T-helper 2 cell treated with Interferon-gamma antibody and Interleukin-4, amounts not matched to agents 5 μg/mL and 100 μg/mL, for 36 hours (primary cell): ENCODE data around the gene OR4D1.
A peak's percentile ranks its signal among the peaks of the same experiment; 100 is the strongest.
"Not testable (repeated sequence)": the region's sequence is repeated elsewhere in the genome, so short reads cannot be mapped to it uniquely, and the experiment has no call there.

Experiments used
- DNase-seq: peaks from one replicate; pipeline ENCODE4 v3.0.0; 2021; ENCODE audit warnings: low spot score
- H3K27ac Mint-ChIP-seq: one replicate; pipeline ENCODE4 v1.8.0; 2021; ENCODE audit warnings: mild to moderate bottlenecking, mixed read lengths
- H3K27me3 Mint-ChIP-seq: one replicate; pipeline ENCODE4 v1.8.0; 2021; ENCODE audit warnings: low read depth, mixed read lengths
- H3K36me3 Mint-ChIP-seq: one replicate; pipeline ENCODE4 v1.8.0; 2021; ENCODE audit warnings: low read depth, mixed read lengths
- H3K4me1 Mint-ChIP-seq: one replicate; pipeline ENCODE4 v1.8.0; 2021; ENCODE audit warnings: low read depth, mixed read lengths
- H3K4me3 Mint-ChIP-seq: one replicate; pipeline ENCODE4 v1.8.0; 2022; ENCODE audit warnings: mild to moderate bottlenecking, moderate library complexity, mixed read lengths
- H3K9me3 Mint-ChIP-seq: one replicate; pipeline ENCODE4 v1.8.0; 2021; ENCODE audit warnings: mixed read lengths

Gene OR4D1

DNA sequence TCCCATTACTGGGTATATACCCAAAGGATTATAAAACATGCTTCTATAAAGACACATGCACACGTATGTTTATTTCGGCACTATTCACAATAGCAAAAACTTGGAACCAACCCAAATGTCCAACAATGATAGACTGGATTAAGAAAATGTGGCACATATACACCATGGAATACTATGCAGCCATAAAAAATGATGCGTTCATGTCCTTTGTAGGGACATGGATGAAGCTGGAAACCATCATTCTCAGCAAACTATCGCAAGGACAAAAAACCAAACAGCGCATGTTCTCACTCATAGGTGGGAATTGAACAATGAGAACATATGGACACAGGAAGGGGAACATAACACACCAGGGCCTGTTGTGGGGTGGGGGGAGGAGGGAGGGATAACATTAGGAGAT lies 15.5 kb upstream of the OR4D1 start:
- H3K9me3 Mint-ChIP-seq, H3K27ac Mint-ChIP-seq, H3K4me1 Mint-ChIP-seq, H3K4me3 Mint-ChIP-seq, H3K36me3 Mint-ChIP-seq, DNase-seq: not testable (repeated sequence)
- H3K27me3 Mint-ChIP-seq, result peaks cover 43% of the 10 kb centered on the region

- DNase-seq, result no peak
- H3K27me3 Mint-ChIP-seq, result peaks cover 53% of the 10 kb centered on the region
- H3K4me1 Mint-ChIP-seq, result no peaks in the 10 kb centered on the region
- no peak overlapping the region for H3K4me3 Mint-ChIP-seq
- no peaks in the 10 kb centered on the region for H3K36me3 Mint-ChIP-seq
- no peak overlapping the region for H3K27ac Mint-ChIP-seq
- peaks cover 4% of the 10 kb centered on the region for H3K9me3 Mint-ChIP-seq
These were observed 11.4 kb upstream of the OR4D1 start for GRCh38 chr17:58136669-58137279.

DNA sequence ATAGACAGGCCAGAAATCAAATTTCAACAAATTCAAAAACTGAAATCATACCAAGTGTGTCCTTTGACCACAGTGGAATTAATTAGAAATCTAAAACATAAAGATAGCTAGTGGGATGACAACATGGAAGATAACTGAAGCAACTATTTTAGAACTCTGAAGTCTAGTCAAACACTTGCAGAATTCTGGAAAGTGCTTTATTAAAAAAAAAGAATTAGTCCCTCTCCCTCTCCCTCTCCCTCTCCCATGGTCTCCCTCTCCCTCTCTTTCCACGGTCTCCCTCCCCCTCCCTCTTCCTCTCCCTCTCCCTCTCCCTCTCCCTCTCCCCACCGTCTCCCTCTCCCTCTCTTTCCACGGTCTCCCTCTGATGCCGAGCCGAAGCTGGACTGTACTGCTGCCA lies 6.7 kb upstream of the OR4D1 start:
- peaks cover 35% of the 10 kb centered on the region for H3K9me3 Mint-ChIP-seq
- peaks cover 5% of the 10 kb centered on the region for H3K4me1 Mint-ChIP-seq
- no peak for DNase-seq
- peaks cover 59% of the 10 kb centered on the region for H3K27me3 Mint-ChIP-seq
- no peak overlapping the region for H3K4me3 Mint-ChIP-seq
- peaks cover 7% of the 10 kb centered on the region for H3K36me3 Mint-ChIP-seq
- no peak overlapping the region for H3K27ac Mint-ChIP-seq

DNA sequence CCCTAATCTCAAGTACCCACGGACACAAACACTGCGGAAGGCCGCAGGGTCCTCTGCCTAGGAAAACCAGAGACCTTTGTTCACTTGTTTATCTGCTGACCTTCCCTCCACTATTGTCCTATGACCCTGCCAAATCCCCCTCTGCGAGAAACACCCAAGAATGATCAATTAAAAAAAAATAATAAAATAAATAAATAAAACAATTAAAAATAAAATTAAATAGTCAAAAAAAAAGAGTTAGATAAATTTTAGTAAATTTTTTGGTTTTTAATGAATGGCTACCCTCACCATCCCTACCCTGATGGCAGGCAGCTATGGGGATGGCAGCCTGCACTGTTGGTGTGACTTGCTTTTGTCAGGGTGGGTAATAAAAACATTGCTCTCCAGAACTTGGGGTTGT lies 4.8 kb upstream of the OR4D1 start:
- H3K4me1 Mint-ChIP-seq, H3K4me3 Mint-ChIP-seq, H3K36me3 Mint-ChIP-seq, DNase-seq, H3K27ac Mint-ChIP-seq: not testable (repeated sequence)
- Mint-ChIP-seq H3K9me3 (peaks cover 35% of the 10 kb centered on the region), H3K27me3 (peaks cover 61% of the 10 kb centered on the region)

DNA sequence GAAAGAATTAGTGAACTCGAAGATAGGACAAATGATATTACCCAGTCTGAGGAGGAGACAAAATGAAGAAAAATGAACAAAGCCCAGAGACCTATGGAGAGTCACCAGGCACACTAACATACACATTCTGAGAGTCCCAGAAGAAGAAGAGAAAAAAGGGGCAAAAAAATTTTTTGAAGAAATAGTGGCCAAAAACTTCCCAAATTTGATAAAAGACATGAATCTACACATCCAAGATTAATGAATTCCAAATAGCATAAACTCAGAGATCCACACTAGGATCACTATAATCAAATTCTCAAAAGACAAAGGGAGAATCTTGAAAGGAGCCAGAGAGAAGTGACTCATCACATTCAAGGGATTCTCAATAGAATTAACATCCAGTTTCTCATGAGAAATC lies 3.4 kb upstream of the OR4D1 start:
- Mint-ChIP-seq H3K4me3 (no peak overlapping the region), H3K9me3 (peaks cover 35% of the 10 kb centered on the region), H3K4me1 (peaks cover 7% of the 10 kb centered on the region), H3K27ac (no peak overlapping the region), H3K27me3 (peaks cover 64% of the 10 kb centered on the region), H3K36me3 (peaks cover 7% of the 10 kb centered on the region)
- DNase-seq, result no peak

DNA sequence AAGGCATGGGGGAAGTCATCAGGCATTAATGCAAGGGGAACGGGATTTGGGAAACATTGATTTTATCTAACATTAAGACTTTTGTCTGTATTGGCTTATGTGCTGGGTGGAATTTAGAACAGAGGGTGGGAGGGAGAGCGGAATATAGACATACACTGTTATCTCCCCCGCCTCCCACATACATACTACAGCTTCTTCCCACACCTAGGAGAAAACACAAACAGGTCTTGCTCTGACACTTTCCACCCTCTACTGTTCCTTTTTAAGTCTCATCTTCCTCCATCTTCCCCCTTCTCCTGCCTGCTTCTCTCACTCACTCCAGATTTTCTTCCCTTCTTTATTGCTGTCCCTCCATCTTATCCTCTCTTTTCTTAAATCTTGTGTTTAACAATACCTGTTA lies 425 bp downstream of the OR4D1 start:
- Mint-ChIP-seq H3K9me3 (peaks cover 29% of the 10 kb centered on the region), H3K4me1 (peaks cover 24% of the 10 kb centered on the region), H3K36me3 (peaks cover 7% of the 10 kb centered on the region), H3K4me3 (no peak overlapping the region), H3K27ac (no peak overlapping the region), H3K27me3 (peaks cover 67% of the 10 kb centered on the region)
- DNase-seq, result no peak

GRCh38 chr17:58150394-58150793 lies 2.2 kb downstream of the OR4D1 start:
- no peak overlapping the region for H3K27ac Mint-ChIP-seq
- no peak for DNase-seq
- peaks cover 61% of the 10 kb centered on the region for H3K27me3 Mint-ChIP-seq
- H3K4me3 Mint-ChIP-seq, result no peak overlapping the region
- H3K9me3 Mint-ChIP-seq, result peaks cover 15% of the 10 kb centered on the region
- H3K4me1 Mint-ChIP-seq, result peaks cover 36% of the 10 kb centered on the region
- H3K36me3 Mint-ChIP-seq, result peaks cover 10% of the 10 kb centered on the region

- peak overlapping the region; percentile 71 for H3K4me3 Mint-ChIP-seq
- peaks cover 57% of the 10 kb centered on the region for H3K27me3 Mint-ChIP-seq
- DNase-seq, result peak; percentile 7
- peak overlapping the region; percentile 86 for H3K27ac Mint-ChIP-seq
- H3K9me3 Mint-ChIP-seq, result peaks cover 3% of the 10 kb centered on the region
- H3K4me1 Mint-ChIP-seq, result peaks cover 45% of the 10 kb centered on the region
- H3K36me3 Mint-ChIP-seq, result peaks cover 5% of the 10 kb centered on the region
These were observed 4.9 kb downstream of the OR4D1 start for GRCh38 chr17:58153046-58153445.

DNA sequence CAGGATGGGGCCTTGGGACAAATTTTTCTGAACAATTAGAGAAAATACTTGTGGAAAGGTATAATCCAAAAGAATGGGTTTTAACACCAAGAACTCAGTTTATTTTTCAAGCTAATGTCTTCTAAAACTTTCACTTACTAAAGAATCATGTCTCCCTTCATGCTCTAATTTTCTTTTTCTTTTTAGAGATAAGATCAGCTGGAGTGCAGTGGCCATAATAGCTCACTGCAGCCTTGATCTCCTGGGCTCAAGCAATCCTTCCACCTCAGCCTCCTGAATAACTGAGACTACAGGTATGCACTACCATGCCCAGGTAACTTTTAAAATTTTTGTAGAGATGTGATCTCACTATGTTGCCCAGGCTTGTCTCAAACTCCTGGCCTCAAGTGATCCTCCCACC lies 5.5 kb downstream of the OR4D1 start:
- Mint-ChIP-seq H3K27ac (no peak overlapping the region), H3K4me1 (peaks cover 45% of the 10 kb centered on the region), H3K36me3 (peaks cover 5% of the 10 kb centered on the region), H3K9me3 (peaks cover 3% of the 10 kb centered on the region), H3K4me3 (peak overlapping the region; percentile 71), H3K27me3 (peaks cover 51% of the 10 kb centered on the region)
- DNase-seq, result no peak

- peak overlapping the region; percentile 62 for H3K27ac Mint-ChIP-seq
- H3K9me3 Mint-ChIP-seq, result peaks cover 3% of the 10 kb centered on the region
- H3K27me3 Mint-ChIP-seq, result peaks cover 44% of the 10 kb centered on the region
- H3K36me3 Mint-ChIP-seq, result peaks cover 11% of the 10 kb centered on the region
- H3K4me1 Mint-ChIP-seq, result peaks cover 44% of the 10 kb centered on the region
- peak overlapping the region; percentile 82 for H3K4me3 Mint-ChIP-seq
- peak; percentile 49 for DNase-seq
These were observed 8.9 kb downstream of the OR4D1 start for GRCh38 chr17:58156839-58157803.

DNA sequence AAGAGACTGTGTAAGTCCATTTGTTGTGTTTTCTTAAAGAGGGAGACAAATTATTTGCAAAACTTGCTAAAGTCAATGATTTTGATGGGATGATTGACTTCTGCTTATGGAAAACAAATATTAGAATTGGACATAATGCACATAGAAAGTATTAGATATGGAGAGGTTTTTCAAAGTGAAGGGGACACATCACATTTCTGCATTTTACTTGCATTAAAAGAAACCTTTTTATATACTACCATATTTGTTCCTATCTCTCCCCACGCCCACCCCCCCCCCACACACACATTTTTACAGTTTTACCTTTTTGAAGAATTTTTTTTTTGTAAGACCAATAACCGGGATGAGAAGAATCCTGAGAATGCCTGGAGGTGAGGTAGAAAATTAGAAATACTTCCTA lies 10.0 kb downstream of the OR4D1 start:
- Mint-ChIP-seq H3K9me3 (peaks cover 3% of the 10 kb centered on the region), H3K4me1 (peaks cover 34% of the 10 kb centered on the region), H3K36me3 (peaks cover 11% of the 10 kb centered on the region), H3K27me3 (peaks cover 52% of the 10 kb centered on the region), H3K4me3 (no peak overlapping the region), H3K27ac (no peak overlapping the region)
- DNase-seq, result no peak

GRCh38 chr17:58161566-58161965 lies 13.4 kb downstream of the OR4D1 start:
- no peak overlapping the region for H3K27ac Mint-ChIP-seq
- DNase-seq, result no peak
- no peak overlapping the region for H3K4me3 Mint-ChIP-seq
- H3K36me3 Mint-ChIP-seq, result peaks cover 6% of the 10 kb centered on the region
- peaks cover 11% of the 10 kb centered on the region for H3K4me1 Mint-ChIP-seq
- peaks cover 55% of the 10 kb centered on the region for H3K27me3 Mint-ChIP-seq
- no peaks in the 10 kb centered on the region for H3K9me3 Mint-ChIP-seq

- no peak overlapping the region for H3K4me3 Mint-ChIP-seq
- H3K9me3 Mint-ChIP-seq, result no peaks in the 10 kb centered on the region
- H3K4me1 Mint-ChIP-seq, result peaks cover 14% of the 10 kb centered on the region
- H3K27ac Mint-ChIP-seq, result no peak overlapping the region
- DNase-seq, result no peak
- H3K27me3 Mint-ChIP-seq, result peaks cover 49% of the 10 kb centered on the region
- no peaks in the 10 kb centered on the region for H3K36me3 Mint-ChIP-seq
These were observed 17.8 kb downstream of the OR4D1 start for GRCh38 chr17:58165981-58166380.

DNA sequence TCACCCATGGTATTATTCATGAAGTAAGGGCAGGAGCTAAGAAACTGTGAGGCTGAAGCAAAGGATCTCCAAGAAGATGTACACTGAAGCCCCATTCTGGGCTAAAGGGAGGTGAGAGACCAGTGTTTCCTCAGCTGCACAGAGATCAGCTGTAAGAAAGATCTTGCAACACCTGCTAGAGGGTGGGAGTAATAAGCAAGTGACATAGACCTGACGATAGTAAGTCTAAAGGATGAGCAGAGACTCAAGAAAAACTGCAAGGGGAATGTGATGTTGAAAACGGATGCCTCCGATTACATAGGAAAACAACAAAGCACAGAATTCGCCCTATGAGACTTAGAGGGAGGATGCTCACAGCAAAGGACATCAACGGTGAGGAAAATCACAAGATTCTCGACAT lies 18.5 kb downstream of the OR4D1 start, which contains the start of gene OR4D2:
OR4D2 (plus strand) TSS at position 301 of the 400 bp plus-strand sequence. CDS start 2,674 bp downstream, outside the sequence.
- no peak within 1 kb of the TSS for H3K27ac Mint-ChIP-seq

More for the DNA sequence above, 18.5 kb downstream of the OR4D1 start, which contains the start of gene OR4D2:
- H3K27me3 Mint-ChIP-seq, result peaks cover 45% of the 10 kb centered on the region
- H3K9me3 Mint-ChIP-seq, result no peaks in the 10 kb centered on the region
- no peaks in the 10 kb centered on the region for H3K36me3 Mint-ChIP-seq
- DNase-seq, result no peak
- H3K4me3 Mint-ChIP-seq, result no peak within 1 kb of the TSS
- peaks cover 19% of the 10 kb centered on the region for H3K4me1 Mint-ChIP-seq
